GM23338 (cell line): ENCODE measurements around the gene SAFB. TPM values are rescaled to one million over a fixed set of nuclear protein-coding genes. Genes with fewer than 3 reads are reported as not detected.
A peak's percentile ranks its signal among the peaks of the same experiment; 100 is the strongest.

Experiments used
- ATAC-seq: fragments of 200-7000 bp; cut with Tn5 transposase; 3 replicates; pipeline ENCODE4 v1.9.1; 2020
- DNase-seq: peaks from one replicate; pipeline ENCODE4 v3.0.0-alpha.2; 2015; ENCODE audit warnings: low spot score
- H2AFZ ChIP-seq: fragments of 200-600 bp; sonication (generic); 2 replicates; pipeline ENCODE4 v1.8.0; 2016; ENCODE audit warnings: antibody characterized with exemption, mild to moderate bottlenecking, moderate library complexity
- H3F3A ChIP-seq: fragments of 200-600 bp; sonication (generic); replicated peaks from 2 replicates; pipeline ENCODE4 v1.8.0; 2017; ENCODE audit warnings: antibody characterized with exemption, mixed run types, low read depth
- H3K27ac ChIP-seq: fragments of 200-600 bp; sonication (generic); 2 replicates; pipeline ENCODE4 v1.6.1; 2016; ENCODE audit warnings: low read depth
- H3K27me3 ChIP-seq: fragments of 200-600 bp; sonication (generic); 2 replicates; pipeline ENCODE4 v1.8.0; 2016; ENCODE audit warnings: mild to moderate bottlenecking, mixed run types, moderate library complexity; ENCODE audit not compliant: insufficient read depth
- H3K36me3 ChIP-seq: fragments of 200-600 bp; sonication (generic); 2 replicates; pipeline ENCODE4 v1.8.0; 2016; ENCODE audit warnings: mild to moderate bottlenecking; ENCODE audit not compliant: insufficient read depth
- H3K4me1 ChIP-seq: fragments of 200-600 bp; sonication (generic); 2 replicates; pipeline ENCODE4 v1.8.0; 2016; ENCODE audit warnings: mild to moderate bottlenecking, moderate library complexity; ENCODE audit not compliant: insufficient read depth
- H3K4me2 ChIP-seq: fragments of 200-600 bp; sonication (generic); 2 replicates; pipeline ENCODE4 v1.7.1; 2017; ENCODE audit warnings: mixed run types
- H3K4me3 ChIP-seq: fragments of 200-600 bp; sonication (generic); 2 replicates; pipeline ENCODE4 v1.6.1; 2016; ENCODE audit warnings: mixed run types
- H3K79me2 ChIP-seq: fragments of 200-600 bp; sonication (generic); replicated peaks from 2 replicates; pipeline ENCODE4 v1.8.0; 2017; ENCODE audit warnings: mild to moderate bottlenecking; ENCODE audit not compliant: insufficient read depth
- H3K9me2 ChIP-seq: fragments of 200-600 bp; sonication (generic); 2 replicates; pipeline ENCODE4 v1.8.0; 2017; ENCODE audit not compliant: insufficient read depth
- H4K20me1 ChIP-seq: fragments of 200-600 bp; sonication (generic); replicated peaks from 2 replicates; pipeline ENCODE4 v1.8.0; 2017; ENCODE audit warnings: mild to moderate bottlenecking; ENCODE audit not compliant: insufficient read depth
- H3K27ac Mint-ChIP-seq: 2 replicates; pipeline ENCODE4 v1.8.0; 2020; ENCODE audit warnings: inconsistent platforms, mild to moderate bottlenecking, moderate library complexity, mixed read lengths
- H3K27me3 Mint-ChIP-seq: 3 replicates; pipeline ENCODE4 v1.8.0; 2022; ENCODE audit warnings: low read depth, mild to moderate bottlenecking, moderate library complexity, mixed read lengths, inconsistent platforms; ENCODE audit not compliant: insufficient read depth, poor library complexity
- H3K36me3 Mint-ChIP-seq: 3 replicates; pipeline ENCODE4 v1.8.0; 2021; ENCODE audit warnings: low read depth, mild to moderate bottlenecking, inconsistent platforms, moderate library complexity, mixed read lengths
- H3K4me1 Mint-ChIP-seq: 3 replicates; pipeline ENCODE4 v1.8.0; 2020; ENCODE audit warnings: mild to moderate bottlenecking, inconsistent platforms, mixed read lengths
- H3K4me3 Mint-ChIP-seq: 3 replicates; pipeline ENCODE4 v1.8.0; 2021; ENCODE audit warnings: moderate library complexity, mild to moderate bottlenecking, inconsistent platforms, mixed read lengths
- H3K9me3 Mint-ChIP-seq: 3 replicates; pipeline ENCODE4 v1.8.0; 2020; ENCODE audit warnings: moderate library complexity, mild to moderate bottlenecking, inconsistent platforms, mixed read lengths
- CTCF ChIP-seq, 2 experiments: fragments of 200-600 bp in 1 of 2; sonication (generic) in 1 of 2; conservative IDR thresholded peaks; 2 replicates each; pipeline versions ENCODE4 v1.5.1 to v1.6.1; 2016 to 2017; ENCODE audit warnings: antibody characterized with exemption in 2 of 2, low read depth in 2 of 2, mild to moderate bottlenecking in 2 of 2, moderate library complexity in 1 of 2
- polyA plus RNA-seq: library from polyadenylated mRNA; unstranded; fragments of >200 nt; fragmentation: Nextera tagmentation; extraction: Ambion mirVana; gene quantifications from 2 replicates; pipeline ENCODE4 v1.2.1, GENCODE V29; 2016
- total RNA-seq: library from RNA; depleted of rRNA; stranded (reverse); fragments of >200 nt; shearing (Covaris generic); gene quantifications from 2 replicates; pipeline ENCODE4 v1.2.3, GENCODE V29; 2014
- TF ChIP-seq, protein P1 (sequence below): IDR thresholded peaks from one replicate; pipeline ENCODE4 v1.6.1; 2018; ENCODE audit warnings: antibody characterized with exemption; ENCODE audit not compliant: unreplicated experiment
- TF ChIP-seq, protein P2 (sequence below): fragments of 250-450 bp; sonication (Bioruptor Pico); IDR thresholded peaks from 2 replicates; pipeline ENCODE4 v1.5.0; 2020; ENCODE audit warnings: mild to moderate bottlenecking, moderate library complexity

The SAFB gene
- total and polyA plus RNA-seq, 2 experiments from 2014 or later = 85.2 to 109 TPM

DNA sequence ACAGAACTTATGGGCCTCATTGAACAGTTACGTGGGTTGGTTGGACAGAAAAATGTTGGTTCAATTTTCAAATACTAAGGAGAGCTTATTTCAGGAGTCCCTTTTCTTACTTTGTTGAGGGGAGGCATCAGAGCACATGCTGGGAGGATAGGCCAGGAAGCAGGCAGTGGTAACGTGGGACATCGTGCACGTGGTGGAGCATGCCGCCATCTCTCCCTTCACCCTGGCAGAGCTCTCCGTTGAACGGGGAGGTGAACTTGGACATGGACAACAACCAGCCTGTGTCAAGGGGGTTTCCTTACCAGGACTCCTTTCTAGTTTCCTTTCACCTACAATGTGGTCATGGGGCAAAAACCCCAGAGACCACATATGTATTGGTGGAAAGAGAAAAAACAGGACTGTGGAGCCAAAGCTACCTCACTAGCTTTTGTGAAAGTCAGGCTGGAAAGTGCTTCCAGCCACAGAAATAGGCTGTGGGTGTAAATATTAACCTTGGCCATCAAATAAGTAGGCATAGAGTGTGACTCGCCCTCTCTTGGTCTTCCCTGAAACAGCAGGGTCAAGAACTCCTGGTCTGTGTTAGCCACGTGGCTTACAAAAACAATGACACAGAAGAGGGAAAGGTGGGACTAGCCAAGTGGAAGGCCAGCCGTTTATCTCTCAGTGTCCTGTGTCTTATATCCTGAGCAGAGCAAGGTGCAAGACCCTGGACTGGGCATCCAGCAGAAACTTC lies 43.1 kb downstream of the SAFB start:
- H4K20me1 ChIP-seq = peaks cover 16% of the 10 kb centered on the region
- H3K79me2 ChIP-seq = no peaks in the 10 kb centered on the region; the same call in 1 of the 2 replicates
- no peak overlapping the region for H3K27ac ChIP-seq
- H3K9me3 Mint-ChIP-seq = no peaks in the 10 kb centered on the region
- H3K4me2 ChIP-seq = no peak overlapping the region
- DNase-seq (peak; percentile 19), ATAC-seq (no peak)
- TF ChIP-seq, protein P1, sequence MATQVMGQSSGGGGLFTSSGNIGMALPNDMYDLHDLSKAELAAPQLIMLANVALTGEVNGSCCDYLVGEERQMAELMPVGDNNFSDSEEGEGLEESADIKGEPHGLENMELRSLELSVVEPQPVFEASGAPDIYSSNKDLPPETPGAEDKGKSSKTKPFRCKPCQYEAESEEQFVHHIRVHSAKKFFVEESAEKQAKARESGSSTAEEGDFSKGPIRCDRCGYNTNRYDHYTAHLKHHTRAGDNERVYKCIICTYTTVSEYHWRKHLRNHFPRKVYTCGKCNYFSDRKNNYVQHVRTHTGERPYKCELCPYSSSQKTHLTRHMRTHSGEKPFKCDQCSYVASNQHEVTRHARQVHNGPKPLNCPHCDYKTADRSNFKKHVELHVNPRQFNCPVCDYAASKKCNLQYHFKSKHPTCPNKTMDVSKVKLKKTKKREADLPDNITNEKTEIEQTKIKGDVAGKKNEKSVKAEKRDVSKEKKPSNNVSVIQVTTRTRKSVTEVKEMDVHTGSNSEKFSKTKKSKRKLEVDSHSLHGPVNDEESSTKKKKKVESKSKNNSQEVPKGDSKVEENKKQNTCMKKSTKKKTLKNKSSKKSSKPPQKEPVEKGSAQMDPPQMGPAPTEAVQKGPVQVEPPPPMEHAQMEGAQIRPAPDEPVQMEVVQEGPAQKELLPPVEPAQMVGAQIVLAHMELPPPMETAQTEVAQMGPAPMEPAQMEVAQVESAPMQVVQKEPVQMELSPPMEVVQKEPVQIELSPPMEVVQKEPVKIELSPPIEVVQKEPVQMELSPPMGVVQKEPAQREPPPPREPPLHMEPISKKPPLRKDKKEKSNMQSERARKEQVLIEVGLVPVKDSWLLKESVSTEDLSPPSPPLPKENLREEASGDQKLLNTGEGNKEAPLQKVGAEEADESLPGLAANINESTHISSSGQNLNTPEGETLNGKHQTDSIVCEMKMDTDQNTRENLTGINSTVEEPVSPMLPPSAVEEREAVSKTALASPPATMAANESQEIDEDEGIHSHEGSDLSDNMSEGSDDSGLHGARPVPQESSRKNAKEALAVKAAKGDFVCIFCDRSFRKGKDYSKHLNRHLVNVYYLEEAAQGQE = no peak
- TF ChIP-seq CTCF (conservative IDR thresholded peaks at IDR 0.05; ENCODE audit: low read depth in 2 of 2) = peak in 1 of 2 experiments; percentile 24; a peak in 2 of 4 replicates
- TF ChIP-seq, protein P2, sequence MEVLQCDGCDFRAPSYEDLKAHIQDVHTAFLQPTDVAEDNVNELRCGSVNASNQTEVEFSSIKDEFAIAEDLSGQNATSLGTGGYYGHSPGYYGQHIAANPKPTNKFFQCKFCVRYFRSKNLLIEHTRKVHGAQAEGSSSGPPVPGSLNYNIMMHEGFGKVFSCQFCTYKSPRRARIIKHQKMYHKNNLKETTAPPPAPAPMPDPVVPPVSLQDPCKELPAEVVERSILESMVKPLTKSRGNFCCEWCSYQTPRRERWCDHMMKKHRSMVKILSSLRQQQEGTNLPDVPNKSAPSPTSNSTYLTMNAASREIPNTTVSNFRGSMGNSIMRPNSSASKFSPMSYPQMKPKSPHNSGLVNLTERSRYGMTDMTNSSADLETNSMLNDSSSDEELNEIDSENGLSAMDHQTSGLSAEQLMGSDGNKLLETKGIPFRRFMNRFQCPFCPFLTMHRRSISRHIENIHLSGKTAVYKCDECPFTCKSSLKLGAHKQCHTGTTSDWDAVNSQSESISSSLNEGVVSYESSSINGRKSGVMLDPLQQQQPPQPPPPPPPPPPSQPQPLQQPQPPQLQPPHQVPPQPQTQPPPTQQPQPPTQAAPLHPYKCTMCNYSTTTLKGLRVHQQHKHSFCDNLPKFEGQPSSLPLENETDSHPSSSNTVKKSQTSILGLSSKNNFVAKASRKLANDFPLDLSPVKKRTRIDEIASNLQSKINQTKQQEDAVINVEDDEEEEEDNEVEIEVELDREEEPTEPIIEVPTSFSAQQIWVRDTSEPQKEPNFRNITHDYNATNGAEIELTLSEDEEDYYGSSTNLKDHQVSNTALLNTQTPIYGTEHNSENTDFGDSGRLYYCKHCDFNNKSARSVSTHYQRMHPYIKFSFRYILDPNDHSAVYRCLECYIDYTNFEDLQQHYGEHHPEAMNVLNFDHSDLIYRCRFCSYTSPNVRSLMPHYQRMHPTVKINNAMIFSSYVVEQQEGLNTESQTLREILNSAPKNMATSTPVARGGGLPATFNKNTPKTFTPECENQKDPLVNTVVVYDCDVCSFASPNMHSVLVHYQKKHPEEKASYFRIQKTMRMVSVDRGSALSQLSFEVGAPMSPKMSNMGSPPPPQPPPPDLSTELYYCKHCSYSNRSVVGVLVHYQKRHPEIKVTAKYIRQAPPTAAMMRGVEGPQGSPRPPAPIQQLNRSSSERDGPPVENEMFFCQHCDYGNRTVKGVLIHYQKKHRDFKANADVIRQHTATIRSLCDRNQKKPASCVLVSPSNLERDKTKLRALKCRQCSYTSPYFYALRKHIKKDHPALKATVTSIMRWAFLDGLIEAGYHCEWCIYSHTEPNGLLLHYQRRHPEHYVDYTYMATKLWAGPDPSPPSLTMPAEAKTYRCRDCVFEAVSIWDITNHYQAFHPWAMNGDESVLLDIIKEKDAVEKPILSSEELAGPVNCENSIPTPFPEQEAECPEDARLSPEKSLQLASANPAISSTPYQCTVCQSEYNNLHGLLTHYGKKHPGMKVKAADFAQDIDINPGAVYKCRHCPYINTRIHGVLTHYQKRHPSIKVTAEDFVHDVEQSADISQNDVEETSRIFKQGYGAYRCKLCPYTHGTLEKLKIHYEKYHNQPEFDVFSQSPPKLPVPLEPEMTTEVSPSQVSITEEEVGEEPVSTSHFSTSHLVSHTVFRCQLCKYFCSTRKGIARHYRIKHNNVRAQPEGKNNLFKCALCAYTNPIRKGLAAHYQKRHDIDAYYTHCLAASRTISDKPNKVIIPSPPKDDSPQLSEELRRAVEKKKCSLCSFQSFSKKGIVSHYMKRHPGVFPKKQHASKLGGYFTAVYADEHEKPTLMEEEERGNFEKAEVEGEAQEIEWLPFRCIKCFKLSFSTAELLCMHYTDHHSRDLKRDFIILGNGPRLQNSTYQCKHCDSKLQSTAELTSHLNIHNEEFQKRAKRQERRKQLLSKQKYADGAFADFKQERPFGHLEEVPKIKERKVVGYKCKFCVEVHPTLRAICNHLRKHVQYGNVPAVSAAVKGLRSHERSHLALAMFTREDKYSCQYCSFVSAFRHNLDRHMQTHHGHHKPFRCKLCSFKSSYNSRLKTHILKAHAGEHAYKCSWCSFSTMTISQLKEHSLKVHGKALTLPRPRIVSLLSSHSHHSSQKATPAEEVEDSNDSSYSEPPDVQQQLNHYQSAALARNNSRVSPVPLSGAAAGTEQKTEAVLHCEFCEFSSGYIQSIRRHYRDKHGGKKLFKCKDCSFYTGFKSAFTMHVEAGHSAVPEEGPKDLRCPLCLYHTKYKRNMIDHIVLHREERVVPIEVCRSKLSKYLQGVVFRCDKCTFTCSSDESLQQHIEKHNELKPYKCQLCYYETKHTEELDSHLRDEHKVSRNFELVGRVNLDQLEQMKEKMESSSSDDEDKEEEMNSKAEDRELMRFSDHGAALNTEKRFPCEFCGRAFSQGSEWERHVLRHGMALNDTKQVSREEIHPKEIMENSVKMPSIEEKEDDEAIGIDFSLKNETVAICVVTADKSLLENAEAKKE (CRISPR knock-in tag) = no peak
- no peaks in the 10 kb centered on the region for H3K27me3 ChIP-seq
- no peaks in the 10 kb centered on the region for H3K9me2 ChIP-seq
- no peak overlapping the region for H2AFZ ChIP-seq
- no peak overlapping the region for H3K4me3 ChIP-seq
- H3K4me3 Mint-ChIP-seq = no peak overlapping the region
- no peak overlapping the region for H3K27ac Mint-ChIP-seq
- H3K4me1 ChIP-seq = 0 out of 2 replicates have a peak, but pooled peaks cover 3% of the 10 kb centered on the region
- peaks cover 11% of the 10 kb centered on the region for H3F3A ChIP-seq
- H3K27me3 Mint-ChIP-seq = peaks cover 13% of the 10 kb centered on the region
- H3K36me3 Mint-ChIP-seq = peaks cover 86% of the 10 kb centered on the region
- H3K36me3 ChIP-seq = peaks cover 45% of the 10 kb centered on the region
- peaks cover 13% of the 10 kb centered on the region for H3K4me1 Mint-ChIP-seq
